ENCODE data around the gene HCRT. TPM values are rescaled to one million over a fixed set of nuclear protein-coding genes. Genes with fewer than 3 reads are reported as not detected.

Gene HCRT
- total and polyA plus RNA-seq, 2 donors (not counting 1 experiment from before 2014, with no cell fraction given), result not detected

- Mint-ChIP-seq H3K27ac (no peak overlapping the region), H3K4me1 (peaks cover 11% of the 10 kb centered on the region), H3K9me3 (ENCODE audit: insufficient read depth) (no peaks in the 10 kb centered on the region), H3K4me3 (no peak overlapping the region), H3K27me3 (no peaks in the 10 kb centered on the region)
- no peak for TF ChIP-seq CTCF (IDR thresholded peaks at IDR 0.05)
- TF ChIP-seq EZH2 (IDR thresholded peaks at IDR 0.05; ENCODE audit: borderline replicate concordance, insufficient read depth, low read depth, low read length, poor library complexity, severe bottlenecking), result no peak
- Histone ChIP-seq H3K27me3 (replicated peaks in 1 of 4; ENCODE audit: control extremely low read depth in 1 of 4, control insufficient read depth in 3 of 4, insufficient read depth in 4 of 4, low read length in 3 of 4) (no peaks in the 10 kb centered on the region), H3K4me1 (ENCODE audit: control insufficient read depth in 2 of 2, insufficient read depth in 2 of 2, low read length in 2 of 2) (peaks cover 3 to 7% of the 10 kb centered on the region in 2 donors), H3K9me3 (ENCODE audit: control extremely low read depth in 1 of 3, control insufficient read depth in 2 of 3, insufficient read depth in 1 of 3, low read length in 2 of 3) (peaks cover 0 to 16% (median 0%) of the 10 kb centered on the region in 3 donors), H2AFZ (ENCODE audit: insufficient read depth, low read depth, low read length, poor library complexity, severe bottlenecking) (no peak overlapping the region), H3K27ac (ENCODE audit: low read length in 2 of 2) (no peak overlapping the region), H3K79me2 (ENCODE audit: control insufficient read depth, insufficient read depth, low read length) (no peaks in the 10 kb centered on the region), H4K20me1 (ENCODE audit: control insufficient read depth, insufficient read depth, low read length, poor library complexity, severe bottlenecking) (no peaks in the 10 kb centered on the region), H3K36me3 (replicated peaks in 1 of 2; ENCODE audit: control extremely low read depth in 1 of 2, control insufficient read depth in 1 of 2, extremely low read depth in 1 of 2, insufficient read depth in 2 of 2, low read length in 1 of 2) (no peaks in the 10 kb centered on the region), H3K4me2 (replicated peaks; ENCODE audit: low read depth, low read length, poor library complexity, severe bottlenecking) (no peak overlapping the region), H3K4me3 (ENCODE audit: control extremely low read depth in 1 of 5, extremely low read depth in 1 of 5, insufficient read depth in 1 of 5, low read depth in 2 of 5, low read length in 4 of 5) (no peak overlapping the region), H3K9ac (ENCODE audit: low read length) (no peak overlapping the region)
- 92% methylated on average over 13 of the region's 14 CpGs for WGBS (ENCODE audit: insufficient coverage)
- CTCF ChIA-PET, result interaction anchor here (1.5 to 1.7 kb wide), 2 partner anchors 21 to 197 kb away, joined by 5 to 6 read pairs; partner anchors contain the start of gene KCNH4
- intact Hi-C loops (cut with micrococcal nuclease), result no loop called here
- POLR2A ChIA-PET, result interaction anchor here (0.7 kb wide), 1 partner anchor 24 kb away, joined by 3 read pairs; no protein-coding TSS in a partner anchor
- ATAC-seq (ENCODE audit: low read depth), result no peak
- DNase-seq, result no peak
Observed at GRCh38 chr17:42159796-42160530, 25.3 kb downstream of the HCRT start.

GRCh38 chr17:42155614-42156045 is 29.6 kb downstream of the HCRT start:
- H3K4me1 Mint-ChIP-seq, result peaks cover 34% of the 10 kb centered on the region
- Histone ChIP-seq H4K20me1 (ENCODE audit: control insufficient read depth, insufficient read depth, low read length, poor library complexity, severe bottlenecking) (peaks cover 38% of the 10 kb centered on the region), H3K36me3 (replicated peaks in 1 of 2; ENCODE audit: control extremely low read depth in 1 of 2, control insufficient read depth in 1 of 2, extremely low read depth in 1 of 2, insufficient read depth in 2 of 2, low read length in 1 of 2) (peaks cover 0 to 4% of the 10 kb centered on the region in 2 experiments), H3K9me3 (ENCODE audit: control extremely low read depth in 1 of 3, control insufficient read depth in 2 of 3, insufficient read depth in 1 of 3, low read length in 2 of 3) (peaks cover 0 to 16% (median 0%) of the 10 kb centered on the region in 3 donors), H3K27ac (ENCODE audit: low read length in 2 of 2) (no peak overlapping the region), H3K4me3 (ENCODE audit: control extremely low read depth in 1 of 5, extremely low read depth in 1 of 5, insufficient read depth in 1 of 5, low read depth in 2 of 5, low read length in 4 of 5) (peak overlapping the region in 4 of 5 experiments; percentile 46 to 100 (median 80)), H3K27me3 (replicated peaks in 1 of 4; ENCODE audit: control extremely low read depth in 1 of 4, control insufficient read depth in 3 of 4, insufficient read depth in 4 of 4, low read length in 3 of 4) (no peaks in the 10 kb centered on the region), H2AFZ (ENCODE audit: insufficient read depth, low read depth, low read length, poor library complexity, severe bottlenecking) (peak overlapping the region; percentile 57), H3K9ac (ENCODE audit: low read length) (peak overlapping the region; percentile 99), H3K79me2 (ENCODE audit: control insufficient read depth, insufficient read depth, low read length) (peaks cover 42% of the 10 kb centered on the region), H3K4me2 (replicated peaks; ENCODE audit: low read depth, low read length, poor library complexity, severe bottlenecking) (peak overlapping the region; percentile 68), H3K4me1 (ENCODE audit: control insufficient read depth in 2 of 2, insufficient read depth in 2 of 2, low read length in 2 of 2) (peaks cover 14 to 23% of the 10 kb centered on the region in 2 donors)
- ATAC-seq (ENCODE audit: low read depth), result no peak
- intact Hi-C loops (cut with micrococcal nuclease), result loop anchor here (1.0 to 2.0 kb wide), 7 partner anchors 23 to 189 kb away; partner anchors contain the start of genes CNP, DHX58, DNAJC7 and KAT2A
- 69% methylated on average over 16 of the region's 17 CpGs for WGBS (ENCODE audit: insufficient coverage)
- H3K4me3 Mint-ChIP-seq, result peak overlapping the region; percentile 94
- DNase-seq, result no peak
- ChIA-PET POLR2A (interaction anchor here (0.7 kb wide), 1 partner anchor 95 kb away, joined by 3 read pairs; no protein-coding TSS in a partner anchor), CTCF (interaction anchor here (0.6 to 1.1 kb wide), 2 partner anchors 88 to 131 kb away, joined by 3 read pairs; no protein-coding TSS in a partner anchor)
- H3K9me3 Mint-ChIP-seq (ENCODE audit: insufficient read depth), result no peaks in the 10 kb centered on the region
- TF ChIP-seq EZH2 (IDR thresholded peaks at IDR 0.05; ENCODE audit: borderline replicate concordance, insufficient read depth, low read depth, low read length, poor library complexity, severe bottlenecking), result no peak
- no peak for TF ChIP-seq CTCF (IDR thresholded peaks at IDR 0.05)
- H3K27me3 Mint-ChIP-seq, result no peaks in the 10 kb centered on the region
- peak overlapping the region; percentile 50 for H3K27ac Mint-ChIP-seq

Measured in B cell (primary cell).